ENCODE measurements around the gene CABP7.

The CABP7 gene

GRCh38 chr22:29702000-29702930 is 17.5 kb upstream of the CABP7 start:
- no peaks in the 10 kb centered on the region for H3F3A ChIP-seq (ENCODE audit: insufficient read depth, low read length)
- H3K9me3 ChIP-seq (ENCODE audit: low read length), result no peaks in the 10 kb centered on the region
- no peak overlapping the region for H3K27ac ChIP-seq (ENCODE audit: low read depth, low read length, poor library complexity, severe bottlenecking)
- no peak overlapping the region for H3K9ac ChIP-seq (ENCODE audit: low read length)
- H2AFZ ChIP-seq (ENCODE audit: low read length), result no peak overlapping the region
- no peaks in the 10 kb centered on the region for H4K20me1 ChIP-seq (ENCODE audit: insufficient read depth, low read length)
- H3K79me2 ChIP-seq (ENCODE audit: insufficient read depth, low read length), result no peaks in the 10 kb centered on the region
- no peak overlapping the region for H3K4me3 ChIP-seq (ENCODE audit: low read depth, low read length, poor library complexity, severe bottlenecking)
- H3K4me2 ChIP-seq (ENCODE audit: low read length), result peak overlapping the region; percentile 20; the same call in 1 of the 2 replicates
- H3K36me3 ChIP-seq (ENCODE audit: insufficient read depth, low read length), result no peaks in the 10 kb centered on the region
- no peaks in the 10 kb centered on the region for H3K9me2 ChIP-seq (ENCODE audit: low read depth, low read length)
- peaks cover 22% of the 10 kb centered on the region for H3K4me1 ChIP-seq (ENCODE audit: insufficient read depth, low read length, severe bottlenecking)
- no peaks in the 10 kb centered on the region; the same call in 1 of the 2 replicates for H3K27me3 ChIP-seq (ENCODE audit: insufficient read depth, low read length)
- no peak for TF ChIP-seq CTCF (IDR thresholded peaks at IDR 0.05; ENCODE audit: low read length)
- no peak for TF ChIP-seq EZH2 (IDR thresholded peaks at IDR 0.05; ENCODE audit: borderline replicate concordance, low read length)

- no peak overlapping the region for H3K4me3 ChIP-seq (ENCODE audit: low read depth, low read length, poor library complexity, severe bottlenecking)
- H3K27ac ChIP-seq (ENCODE audit: low read depth, low read length, poor library complexity, severe bottlenecking), result no peak overlapping the region
- H3K4me2 ChIP-seq (ENCODE audit: low read length), result peak overlapping the region; percentile 30; the same call in 1 of the 2 replicates
- no peaks in the 10 kb centered on the region for H3K36me3 ChIP-seq (ENCODE audit: insufficient read depth, low read length)
- no peak overlapping the region for H2AFZ ChIP-seq (ENCODE audit: low read length)
- H3K4me1 ChIP-seq (ENCODE audit: insufficient read depth, low read length, severe bottlenecking), result peaks cover 22% of the 10 kb centered on the region
- H3K9ac ChIP-seq (ENCODE audit: low read length), result no peak overlapping the region
- H3F3A ChIP-seq (ENCODE audit: insufficient read depth, low read length), result no peaks in the 10 kb centered on the region
- no peaks in the 10 kb centered on the region for H3K9me2 ChIP-seq (ENCODE audit: low read depth, low read length)
- H3K27me3 ChIP-seq (ENCODE audit: insufficient read depth, low read length), result no peaks in the 10 kb centered on the region; the same call in 1 of the 2 replicates
- no peaks in the 10 kb centered on the region for H3K9me3 ChIP-seq (ENCODE audit: low read length)
- TF ChIP-seq EZH2 (IDR thresholded peaks at IDR 0.05; ENCODE audit: borderline replicate concordance, low read length), result no peak
- TF ChIP-seq CTCF (IDR thresholded peaks at IDR 0.05; ENCODE audit: low read length), result no peak
- no peaks in the 10 kb centered on the region for H3K79me2 ChIP-seq (ENCODE audit: insufficient read depth, low read length)
- no peaks in the 10 kb centered on the region for H4K20me1 ChIP-seq (ENCODE audit: insufficient read depth, low read length)
Observed at GRCh38 chr22:29702931-29703501, 16.8 kb upstream of the CABP7 start.

- no peaks in the 10 kb centered on the region; the same call in 1 of the 2 replicates for H3K27me3 ChIP-seq (ENCODE audit: insufficient read depth, low read length)
- H2AFZ ChIP-seq (ENCODE audit: low read length), result no peak overlapping the region
- TF ChIP-seq CTCF (IDR thresholded peaks at IDR 0.05; ENCODE audit: low read length), result no peak
- no peak for TF ChIP-seq EZH2 (IDR thresholded peaks at IDR 0.05; ENCODE audit: borderline replicate concordance, low read length)
- H3K27ac ChIP-seq (ENCODE audit: low read depth, low read length, poor library complexity, severe bottlenecking), result no peak overlapping the region
- no peak overlapping the region for H3K4me3 ChIP-seq (ENCODE audit: low read depth, low read length, poor library complexity, severe bottlenecking)
- H3K79me2 ChIP-seq (ENCODE audit: insufficient read depth, low read length), result no peaks in the 10 kb centered on the region
- H3K4me2 ChIP-seq (ENCODE audit: low read length), result peak overlapping the region; percentile 30; the same call in 1 of the 2 replicates
- H4K20me1 ChIP-seq (ENCODE audit: insufficient read depth, low read length), result no peaks in the 10 kb centered on the region
- no peaks in the 10 kb centered on the region for H3K9me2 ChIP-seq (ENCODE audit: low read depth, low read length)
- no peaks in the 10 kb centered on the region for H3K9me3 ChIP-seq (ENCODE audit: low read length)
- H3K4me1 ChIP-seq (ENCODE audit: insufficient read depth, low read length, severe bottlenecking), result peaks cover 22% of the 10 kb centered on the region
- H3K36me3 ChIP-seq (ENCODE audit: insufficient read depth, low read length), result no peaks in the 10 kb centered on the region
- no peak overlapping the region for H3K9ac ChIP-seq (ENCODE audit: low read length)
- no peaks in the 10 kb centered on the region for H3F3A ChIP-seq (ENCODE audit: insufficient read depth, low read length)
Observed at GRCh38 chr22:29703569-29704195, 16.1 kb upstream of the CABP7 start.
